Right hindlimb (tissue), 1 donor: ENCODE data around the gene VWC2.

Experiments
- DNase-seq: peaks from one replicate; pipeline ENCODE4 v3.0.0-alpha.2; 2018

Gene VWC2

GRCh38 chr7:49773218-49773935 is at the start of gene VWC2:
Gene VWC2 (plus strand): TSS chr7:49773638. CDS start chr7:49775436, 1,798 bp downstream.
- peak; percentile 38 for DNase-seq

GRCh38 chr7:49724071-49724470 is 49.4 kb upstream of the VWC2 start:
- no peak for DNase-seq

GRCh38 chr7:49731836-49732235 is 41.6 kb upstream of the VWC2 start:
- no peak for DNase-seq

DNA sequence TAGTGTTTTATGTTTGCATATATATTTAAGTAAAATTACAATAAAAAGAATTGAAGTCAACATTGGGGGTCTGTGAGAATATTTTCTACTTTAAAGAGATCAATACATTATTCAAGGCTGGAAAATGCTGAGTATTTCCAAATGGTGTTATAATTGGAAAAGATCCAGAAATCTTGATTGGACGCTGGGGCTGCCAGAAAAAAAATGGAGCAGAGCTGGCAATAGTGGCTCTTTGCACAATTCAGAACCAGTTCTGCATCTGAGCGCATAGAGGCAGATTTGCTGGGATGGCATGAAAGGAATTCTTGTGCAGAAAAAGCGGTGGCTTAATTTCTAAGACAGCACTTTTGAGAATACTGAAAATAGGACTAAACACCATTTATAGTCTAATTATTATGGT is 10.8 kb upstream of the VWC2 start:
- DNase-seq = no peak

DNA sequence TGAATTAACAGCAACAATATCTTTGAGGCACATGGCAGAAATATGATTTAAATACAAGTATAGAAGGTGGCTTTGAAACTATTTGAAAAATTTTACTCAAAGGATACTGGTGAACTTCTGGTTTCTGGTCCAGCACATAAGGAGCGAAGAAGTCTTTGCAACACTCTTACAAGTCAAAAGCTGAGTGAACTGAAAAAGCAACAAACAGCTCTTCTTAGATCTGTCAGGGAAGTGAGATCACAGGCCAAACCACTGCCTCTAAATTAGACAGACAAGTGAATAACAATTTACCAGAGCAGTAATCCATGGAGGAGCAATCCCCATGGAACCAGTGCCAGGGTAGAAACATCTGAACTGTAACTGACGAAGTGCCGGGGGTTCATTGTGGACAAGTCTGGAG is 9.6 kb upstream of the VWC2 start:
- no peak for DNase-seq

- DNase-seq = no peak
Observed at GRCh38 chr7:49766966-49767365, 6.5 kb upstream of the VWC2 start.

DNA sequence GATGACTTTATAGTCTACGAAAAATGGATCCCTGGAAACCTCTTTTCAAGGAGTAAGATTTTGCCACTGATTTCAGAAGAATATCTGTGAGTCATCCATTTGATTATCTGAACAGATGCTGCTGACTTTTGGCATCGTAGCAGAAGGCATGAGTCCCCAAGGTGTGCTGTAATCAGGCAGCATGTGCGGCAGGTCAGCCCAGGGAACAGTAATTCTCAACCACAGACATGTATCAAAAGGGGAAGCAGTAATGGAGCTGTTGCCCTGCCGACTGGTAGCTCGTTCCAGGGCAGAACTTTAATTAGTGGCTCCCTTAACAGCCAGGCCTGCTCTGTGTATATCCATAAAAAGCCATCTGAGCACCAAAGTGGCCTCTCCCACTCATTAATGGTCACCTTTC is 5.7 kb upstream of the VWC2 start:
- no peak for DNase-seq

- no peak for DNase-seq
Observed at GRCh38 chr7:49768254-49768653, 5.2 kb upstream of the VWC2 start.

DNA sequence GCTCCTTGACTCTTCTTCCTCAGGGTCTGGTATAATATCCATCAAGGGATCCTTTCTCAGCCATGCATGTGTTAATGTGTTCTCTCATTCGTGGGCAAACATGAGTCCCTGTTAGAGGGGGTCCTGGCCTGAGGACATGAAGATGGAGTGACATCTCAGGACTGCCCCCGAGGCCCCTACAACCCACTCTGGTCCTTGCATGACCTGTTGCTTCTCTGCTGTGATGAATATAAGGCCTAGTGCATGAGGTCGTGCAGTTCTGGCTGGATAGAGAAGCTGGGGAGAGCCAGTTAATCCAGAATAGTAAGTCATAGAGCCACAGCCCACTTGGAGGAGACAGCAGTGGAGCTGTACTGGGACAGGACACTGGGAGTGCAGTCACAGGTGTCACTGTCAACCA is 4.6 kb upstream of the VWC2 start:
- no peak for DNase-seq

GRCh38 chr7:49769285-49769857 is 4.1 kb upstream of the VWC2 start:
- no peak for DNase-seq

GRCh38 chr7:49770838-49771237 is 2.6 kb upstream of the VWC2 start:
- no peak for DNase-seq

DNA sequence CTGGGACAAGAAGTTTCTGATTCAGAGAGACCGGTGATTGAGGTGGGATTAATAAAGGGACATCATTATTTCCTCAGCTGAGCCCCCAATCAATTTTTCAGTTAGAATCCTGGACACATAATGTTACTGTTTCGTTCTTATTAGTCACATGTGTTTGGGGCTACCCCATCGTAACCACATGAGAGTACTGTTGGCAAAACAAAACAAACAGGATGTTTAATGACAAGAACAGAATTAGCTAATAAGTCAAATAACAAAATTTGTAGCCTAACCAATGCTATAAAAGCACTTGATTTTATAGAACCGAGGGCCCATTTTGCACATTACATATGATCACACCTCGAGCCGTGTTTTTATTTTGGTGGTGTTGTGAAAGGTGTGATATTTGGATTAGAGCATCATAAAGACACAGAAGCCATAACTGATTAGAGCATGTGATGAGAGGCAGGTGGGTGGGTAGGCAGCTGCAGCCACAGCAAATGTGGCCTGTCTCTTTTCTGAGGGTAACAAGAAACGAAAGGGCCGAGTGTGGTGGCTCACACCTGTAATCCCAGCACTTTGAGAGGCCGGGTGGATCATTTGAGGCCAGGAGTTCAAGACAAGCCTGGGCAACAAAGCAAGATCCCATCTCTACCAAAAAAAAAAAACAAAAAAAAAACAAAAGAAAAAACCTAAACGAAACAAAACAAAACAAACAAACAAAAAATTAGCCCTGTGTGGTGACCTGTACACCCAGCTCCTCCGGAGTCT is 1.8 kb upstream of the VWC2 start:
- no peak for DNase-seq

DNA sequence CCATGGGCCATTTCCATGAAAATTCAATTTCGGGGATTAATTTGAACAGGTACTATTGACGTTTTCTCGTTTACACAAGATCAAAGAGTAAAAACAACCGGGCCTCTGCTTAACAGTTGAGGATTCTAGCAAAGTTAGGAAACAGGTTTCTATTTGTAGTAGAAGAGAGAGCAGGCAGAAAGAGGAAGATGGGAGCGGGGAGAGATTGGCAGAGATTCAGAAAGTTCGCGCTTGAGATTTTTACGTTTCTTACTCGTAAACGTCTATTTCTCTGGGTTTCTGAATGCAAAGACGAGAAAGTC is 571 bp upstream of the VWC2 start:
- no peak for DNase-seq

DNA sequence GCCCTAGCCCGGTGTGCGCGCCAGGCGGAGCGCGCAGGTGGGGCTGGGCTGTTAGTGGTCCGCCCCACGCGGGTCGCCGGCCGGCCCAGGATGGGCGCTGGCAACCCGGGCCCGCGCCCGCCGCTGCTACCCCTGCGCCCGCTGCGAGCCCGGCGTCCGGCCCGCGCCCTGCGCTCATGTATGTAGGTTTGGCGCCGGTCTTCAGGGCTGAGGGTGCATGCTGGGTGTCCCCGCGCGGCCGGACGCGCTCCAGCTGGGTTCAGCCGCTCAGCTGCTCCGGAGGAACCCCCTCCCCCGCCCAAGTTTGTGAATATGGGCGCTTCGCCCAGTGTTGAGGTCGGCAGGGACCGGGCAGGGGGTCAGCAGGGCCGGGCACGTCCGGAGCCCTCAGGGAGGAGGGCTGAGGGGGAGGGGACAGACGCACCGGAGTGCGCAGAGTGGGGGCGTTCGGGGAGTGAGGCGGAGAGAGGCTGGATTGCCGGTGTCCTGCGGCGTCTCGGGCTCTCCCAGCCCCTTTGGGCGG is 559 bp downstream of the VWC2 start:
- peak; percentile 32 for DNase-seq

DNA sequence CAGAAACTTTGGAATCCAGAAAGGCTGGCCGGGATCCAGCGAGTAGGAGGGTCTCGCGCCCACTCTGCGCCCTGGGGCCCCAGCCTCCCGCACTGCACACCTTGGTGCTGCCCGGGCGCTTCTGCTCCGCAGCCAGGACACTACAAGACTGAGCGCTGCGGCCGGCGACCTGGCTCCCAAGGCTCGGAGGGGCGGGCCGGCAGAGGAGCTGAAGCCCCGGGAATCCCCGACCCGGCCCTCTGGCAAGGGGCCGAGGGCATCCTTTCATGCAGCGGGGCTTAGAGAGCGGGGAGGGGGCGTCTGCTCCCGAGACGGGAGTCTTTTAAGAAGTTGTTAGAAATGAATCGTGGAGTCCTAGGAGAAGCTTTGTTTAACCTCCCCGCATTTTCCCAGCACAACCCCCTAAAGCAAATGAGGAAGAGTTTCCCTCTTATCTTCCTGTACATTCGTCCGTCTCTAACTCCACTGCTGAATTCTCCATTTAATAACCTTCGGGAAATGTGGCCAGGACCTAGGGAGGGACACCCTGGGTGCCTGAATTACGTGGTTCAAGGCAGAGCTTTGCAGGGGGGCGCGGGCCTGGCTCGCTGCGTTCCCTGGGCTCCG is 1.1 kb downstream of the VWC2 start:
- DNase-seq = no peak

GRCh38 chr7:49775065-49775948 is 1.9 kb downstream of the VWC2 start:
- DNase-seq = no peak

DNA sequence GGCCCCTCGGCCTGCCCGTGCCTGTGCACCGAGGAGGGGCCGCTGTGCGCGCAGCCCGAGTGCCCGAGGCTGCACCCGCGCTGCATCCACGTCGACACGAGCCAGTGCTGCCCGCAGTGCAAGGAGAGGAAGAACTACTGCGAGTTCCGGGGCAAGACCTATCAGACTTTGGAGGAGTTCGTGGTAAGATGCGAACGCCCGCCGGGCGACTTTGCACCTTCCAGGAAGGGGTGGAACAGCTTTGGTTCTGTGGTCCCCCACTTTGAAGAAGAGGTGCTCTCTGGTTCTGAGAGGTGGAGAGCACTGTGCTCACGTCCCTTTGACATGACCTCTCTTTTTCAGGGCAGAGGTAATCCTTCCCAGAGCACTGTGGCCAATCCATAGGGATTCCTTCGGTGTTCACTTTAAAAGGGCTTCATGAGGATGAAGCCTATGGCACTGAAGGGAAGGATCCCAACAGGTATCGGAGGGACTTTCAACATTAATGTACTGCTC is 2.6 kb downstream of the VWC2 start:
- DNase-seq = no peak

- DNase-seq = no peak
Observed at GRCh38 chr7:49776994-49777393, 3.6 kb downstream of the VWC2 start.

GRCh38 chr7:49778731-49779270 is 5.4 kb downstream of the VWC2 start:
- DNase-seq = no peak

- DNase-seq = no peak
Observed at GRCh38 chr7:49780953-49781352, 7.5 kb downstream of the VWC2 start.

DNA sequence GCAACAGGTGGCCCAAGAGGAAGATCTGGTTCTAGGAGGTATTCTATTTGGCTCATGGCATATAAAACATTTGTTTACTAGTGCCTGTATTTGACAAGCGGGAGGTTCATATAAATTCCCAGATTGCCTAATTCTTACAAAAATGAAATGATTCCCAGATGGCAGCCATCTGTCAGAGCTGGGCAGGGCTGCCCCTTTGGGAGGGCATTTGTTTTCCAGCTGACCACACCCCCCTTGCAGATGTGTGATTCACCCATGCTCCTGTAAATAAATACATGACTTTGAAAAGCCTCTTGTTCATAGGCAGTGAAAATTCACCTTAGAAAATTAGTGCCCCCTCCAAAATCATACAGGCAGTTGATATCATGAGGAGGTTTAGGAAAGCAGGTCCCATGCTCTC is 8.6 kb downstream of the VWC2 start:
- DNase-seq = no peak

- DNase-seq = peak; percentile 67
Observed at GRCh38 chr7:49783446-49783845, 10.0 kb downstream of the VWC2 start.
